H1 (cell line): Measurements from ENCODE around the gene CFAP58. TPM values are rescaled to one million over a fixed set of nuclear protein-coding genes. Genes with fewer than 3 reads are reported as not detected.
A peak's percentile ranks its signal among the peaks of the same experiment; 100 is the strongest.

Experiments
- CTCF ChIA-PET: fragments of 300-600 bp; sonication (Branson Sonifier 250); formaldehyde crosslinking; loops from one replicate; lab custom pipeline; 2021; ENCODE audit not compliant: partially characterized antibody; lab: Charles Lee
- POLR2A ChIA-PET: fragments of 300-600 bp; sonication (Branson Sonifier 250); formaldehyde crosslinking; loops from one replicate; lab custom pipeline; 2021; ENCODE audit warnings: inconsistent platforms; ENCODE audit not compliant: partially characterized antibody; lab: Charles Lee
- DNase-seq, 2 experiments: peaks; one replicate each; pipeline versions ENCODE4 v3.0.0 to v3.0.0-alpha.2; 2010 to 2022; ENCODE audit warnings: low spot score in 2 of 2, low read depth in 1 of 2, mixed read lengths in 1 of 2
- FAIRE-seq: peaks from 2 replicates; lab custom pipeline; 2011; peaks lifted over from hg19 to GRCh38; lab: Jason Lieb, UNC
- H2AFZ ChIP-seq: 2 replicates; pipeline ENCODE4 v1.8.1; 2012; ENCODE audit warnings: low read length, inconsistent platforms
- H2AK5ac ChIP-seq: 2 replicates; pipeline ENCODE4 v1.6.1; 2013; ENCODE audit warnings: low read depth, low read length
- H2BK120ac ChIP-seq: replicated peaks from 2 replicates; pipeline ENCODE3; 2013; ENCODE audit warnings: low read depth, low read length, inconsistent platforms
- H2BK12ac ChIP-seq: 2 replicates; pipeline ENCODE4 v1.6.1; 2013; ENCODE audit warnings: low read depth, low read length
- H2BK15ac ChIP-seq: 2 replicates; pipeline ENCODE4 v1.6.1; 2013; ENCODE audit warnings: low read length
- H2BK20ac ChIP-seq: 2 replicates; pipeline ENCODE4 v1.6.1; 2013; ENCODE audit warnings: low read length
- H2BK5ac ChIP-seq: 2 replicates; pipeline ENCODE4 v1.6.1; 2013; ENCODE audit warnings: low read depth, low read length
- H3K14ac ChIP-seq: 2 replicates; pipeline ENCODE4 v1.6.1; 2013; ENCODE audit warnings: inconsistent platforms; ENCODE audit not compliant: insufficient read length
- H3K18ac ChIP-seq: 2 replicates; pipeline ENCODE4 v1.6.1; 2013; ENCODE audit warnings: low read length; ENCODE audit errors: extremely low read depth
- H3K23ac ChIP-seq: 2 replicates; pipeline ENCODE4 v1.6.1; 2013; ENCODE audit warnings: inconsistent platforms; ENCODE audit not compliant: insufficient read length
- H3K23me2 ChIP-seq: 2 replicates; pipeline ENCODE4 v1.6.1; 2013; ENCODE audit warnings: low read depth, low read length
- H3K27ac ChIP-seq: 2 replicates; pipeline ENCODE4 v1.6.1; 2011; ENCODE audit warnings: low read depth, low read length, inconsistent platforms
- H3K27me3 ChIP-seq, 4 experiments: replicated peaks in 1 of 4; 1 replicate in 1 of 4; 2 replicates in 3 of 4; pipeline versions ENCODE4 v1.6.1 to v1.8.1; 2011 to 2013; ENCODE audit warnings: low read length in 3 of 4, mild to moderate bottlenecking in 3 of 4, inconsistent platforms in 2 of 4, mixed read lengths in 2 of 4, moderate library complexity in 1 of 4; ENCODE audit not compliant: control insufficient read depth in 3 of 4, insufficient read depth in 3 of 4; ENCODE audit errors: extremely low read depth in 1 of 4
- H3K36me3 ChIP-seq, 4 experiments: 2 replicates each; pipeline versions ENCODE4 v1.6.1 to v1.8.1; 2011 to 2013; ENCODE audit warnings: mild to moderate bottlenecking in 4 of 4, low read length in 3 of 4, moderate library complexity in 2 of 4, control low read depth in 1 of 4, inconsistent platforms in 1 of 4; ENCODE audit not compliant: insufficient read depth in 4 of 4, control insufficient read depth in 2 of 4
- H3K4ac ChIP-seq: replicated peaks from 2 replicates; pipeline ENCODE3; 2013; ENCODE audit warnings: low read length, low read depth, mixed read lengths, inconsistent platforms; ENCODE audit not compliant: insufficient read length
- H3K4me1 ChIP-seq, 4 experiments: replicated peaks in 1 of 4; 1 replicate in 1 of 4; 2 replicates in 3 of 4; pipeline versions ENCODE4 v1.6.1 to v1.8.1; 2011 to 2013; ENCODE audit warnings: low read length in 3 of 4, inconsistent platforms in 2 of 4, mixed read lengths in 1 of 4; ENCODE audit not compliant: insufficient read depth in 4 of 4, control insufficient read depth in 3 of 4
- H3K4me2 ChIP-seq, 2 experiments: 2 replicates each; pipeline versions ENCODE4 v1.6.1 to v1.8.1; 2011 to 2013; ENCODE audit warnings: low read depth in 2 of 2, low read length in 2 of 2, control low read depth in 1 of 2, inconsistent platforms in 1 of 2, mild to moderate bottlenecking in 1 of 2; ENCODE audit not compliant: insufficient read depth in 1 of 2
- H3K4me3 ChIP-seq, 4 experiments: fragments of 200-600, 300-600 bp in 1 of 4; sonication (generic), shearing (Covaris generic), sonication (Bioruptor Twin) in 1 of 4; 2 replicates each; pipeline versions ENCODE4 v1.5.1 to v1.8.1; 2011 to 2016; ENCODE audit warnings: low read length in 4 of 4, low read depth in 3 of 4, control low read depth in 2 of 4, inconsistent platforms in 2 of 4, mild to moderate bottlenecking in 2 of 4, mixed read lengths in 1 of 4, moderate library complexity in 1 of 4; ENCODE audit not compliant: insufficient read depth in 2 of 4; ENCODE audit errors: extremely low read depth in 1 of 4
- H3K56ac ChIP-seq: replicated peaks from 2 replicates; pipeline ENCODE3; 2013; ENCODE audit warnings: low read depth, mild to moderate bottlenecking, mixed read lengths, low read length, inconsistent platforms; ENCODE audit not compliant: insufficient read length
- H3K79me1 ChIP-seq: 2 replicates; pipeline ENCODE4 v1.6.1; 2013; ENCODE audit warnings: low read depth, low read length, control low read depth
- H3K79me2 ChIP-seq, 2 experiments: 2 replicates each; pipeline versions ENCODE4 v1.6.1 to v1.8.1; 2012 to 2013; ENCODE audit warnings: low read length in 2 of 2, mild to moderate bottlenecking in 2 of 2, inconsistent platforms in 1 of 2; ENCODE audit not compliant: insufficient read depth in 2 of 2, control insufficient read depth in 1 of 2
- H3K9ac ChIP-seq, 4 experiments: replicated peaks in 1 of 4; 1 replicate in 1 of 4; 2 replicates in 3 of 4; pipeline versions ENCODE4 v1.6.1 to v1.8.1; 2011 to 2013; ENCODE audit warnings: low read depth in 3 of 4, low read length in 3 of 4, control low read depth in 2 of 4, mild to moderate bottlenecking in 2 of 4, moderate library complexity in 2 of 4, inconsistent platforms in 1 of 4; ENCODE audit errors: extremely low read depth in 1 of 4
- H3K9me3 ChIP-seq, 2 experiments: 2 replicates each; pipeline versions ENCODE4 v1.6.1 to v1.8.1; 2012 to 2013; ENCODE audit warnings: mild to moderate bottlenecking in 2 of 2, moderate library complexity in 2 of 2, control low read depth in 1 of 2, inconsistent platforms in 1 of 2, low read depth in 1 of 2, low read length in 1 of 2, mixed read lengths in 1 of 2; ENCODE audit not compliant: insufficient read depth in 2 of 2
- H4K20me1 ChIP-seq, 2 experiments: replicated peaks in 1 of 2; 2 replicates each; pipeline versions ENCODE3 to v1.8.1; 2011 to 2013; ENCODE audit warnings: inconsistent platforms in 2 of 2, low read length in 2 of 2, mild to moderate bottlenecking in 1 of 2; ENCODE audit not compliant: insufficient read depth in 2 of 2, control insufficient read depth in 1 of 2
- H4K5ac ChIP-seq: 2 replicates; pipeline ENCODE4 v1.6.1; 2013; ENCODE audit warnings: low read length, low read depth, mixed read lengths, inconsistent platforms; ENCODE audit not compliant: insufficient read length
- H4K8ac ChIP-seq: 2 replicates; pipeline ENCODE4 v1.8.0; 2013; ENCODE audit warnings: mild to moderate bottlenecking, moderate library complexity, low read length, inconsistent platforms; ENCODE audit not compliant: insufficient read depth; ENCODE audit errors: extremely low read depth
- H4K91ac ChIP-seq: replicated peaks from 2 replicates; pipeline ENCODE3; 2013; ENCODE audit warnings: low read length, mixed read lengths, inconsistent platforms; ENCODE audit not compliant: insufficient read length
- ASH2L ChIP-seq: fragments of 200-600, 300-600 bp; sonication (generic); IDR thresholded peaks from one replicate; pipeline ENCODE4 v1.7.1; 2017; ENCODE audit warnings: low read length
- BCL11A ChIP-seq, 2 experiments: IDR thresholded peaks; one replicate each; pipeline ENCODE4 v1.6.1; 2011; ENCODE audit warnings: low read depth in 2 of 2, low read length in 2 of 2, mild to moderate bottlenecking in 2 of 2
- CEBPB ChIP-seq: IDR thresholded peaks from 2 replicates; pipeline ENCODE4 v1.6.1; 2012; ENCODE audit warnings: low read depth, low read length
- EP300 ChIP-seq, 2 experiments: IDR thresholded peaks; 1 replicate in 1 of 2; 2 replicates in 1 of 2; pipeline ENCODE4 v1.6.1; 2011 to 2012; ENCODE audit warnings: low read depth in 2 of 2, low read length in 2 of 2, mild to moderate bottlenecking in 2 of 2, borderline replicate concordance in 1 of 2, inconsistent platforms in 1 of 2, moderate library complexity in 1 of 2
- MAFK ChIP-seq: IDR thresholded peaks from 2 replicates; pipeline ENCODE4 v1.6.1; 2012; ENCODE audit warnings: low read depth, mild to moderate bottlenecking, improper control_type of control experiment, low read length
- RFX5 ChIP-seq: IDR thresholded peaks from 2 replicates; pipeline ENCODE4 v1.6.1; 2011; ENCODE audit warnings: low read depth, low read length, improper control_type of control experiment, borderline replicate concordance
- RXRA ChIP-seq: IDR thresholded peaks from 2 replicates; pipeline ENCODE4 v1.6.1; 2011; ENCODE audit warnings: low read depth, mild to moderate bottlenecking, low read length, moderate library complexity; ENCODE audit not compliant: insufficient read depth
- SP4 ChIP-seq: IDR thresholded peaks from 2 replicates; pipeline ENCODE4 v1.6.1; 2012; ENCODE audit warnings: low read length, inconsistent platforms
- SRF ChIP-seq: IDR thresholded peaks from 2 replicates; pipeline ENCODE4 v1.6.1; 2011; ENCODE audit warnings: mild to moderate bottlenecking, low read depth, low read length, moderate library complexity
- TCF12 ChIP-seq: IDR thresholded peaks from 2 replicates; pipeline ENCODE4 v1.6.1; 2011; ENCODE audit warnings: low read depth, mild to moderate bottlenecking, low read length
- WGBS, 2 experiments: shearing (Covaris generic) in 1 of 2; methylation state at CpG; one replicate each; pipeline versions ENCODE4 v1.1.6 to v1.1.7; 2013 to 2015; ENCODE audit warnings: low lambda C conversion rate in 2 of 2, mixed read lengths in 2 of 2, inconsistent platforms in 1 of 2, low coverage in 1 of 2, missing lambda C conversion rate in 1 of 2; ENCODE audit not compliant: insufficient replicate concordance in 2 of 2, insufficient coverage in 1 of 2, insufficient read length in 1 of 2; ENCODE audit errors: extremely low coverage in 1 of 2, missing lambda C conversion rate in 1 of 2; 5-methylcytosine and 5-hydroxymethylcytosine counted together
- polyA plus RNA-seq, 7 experiments: library from polyadenylated mRNA; depleted of rRNA in 3 of 7; stranded (reverse) in 5 of 7; unstranded in 2 of 7; fragments of >200 nt in 5 of 7; fragments of 200-250 nt in 2 of 7; gene quantifications; 1 replicate in 5 of 7; 2 replicates in 1 of 7; 4 replicates in 1 of 7; pipeline versions ENCODE4 v1.2.1 to v1.2.3, GENCODE V29; 2011 to 2013; ENCODE audit warnings: missing spikeins in 2 of 7, mixed read lengths in 2 of 7
- total RNA-seq: library from RNA; stranded (reverse); fragmentation: NEBNext Ultra II Directional; extraction: Animal tissue kit (Norgen Biotek cat#: 25700); gene quantifications from 2 replicates; pipeline ENCODE4 v1.2.1, GENCODE V29; 2021

The CFAP58 gene
- total and polyA plus RNA-seq, 2 of the 8 experiments (the other 6 are each of a cell fraction or from before 2014, with no cell fraction given), result 0.32 to 0.71 TPM

DNA sequence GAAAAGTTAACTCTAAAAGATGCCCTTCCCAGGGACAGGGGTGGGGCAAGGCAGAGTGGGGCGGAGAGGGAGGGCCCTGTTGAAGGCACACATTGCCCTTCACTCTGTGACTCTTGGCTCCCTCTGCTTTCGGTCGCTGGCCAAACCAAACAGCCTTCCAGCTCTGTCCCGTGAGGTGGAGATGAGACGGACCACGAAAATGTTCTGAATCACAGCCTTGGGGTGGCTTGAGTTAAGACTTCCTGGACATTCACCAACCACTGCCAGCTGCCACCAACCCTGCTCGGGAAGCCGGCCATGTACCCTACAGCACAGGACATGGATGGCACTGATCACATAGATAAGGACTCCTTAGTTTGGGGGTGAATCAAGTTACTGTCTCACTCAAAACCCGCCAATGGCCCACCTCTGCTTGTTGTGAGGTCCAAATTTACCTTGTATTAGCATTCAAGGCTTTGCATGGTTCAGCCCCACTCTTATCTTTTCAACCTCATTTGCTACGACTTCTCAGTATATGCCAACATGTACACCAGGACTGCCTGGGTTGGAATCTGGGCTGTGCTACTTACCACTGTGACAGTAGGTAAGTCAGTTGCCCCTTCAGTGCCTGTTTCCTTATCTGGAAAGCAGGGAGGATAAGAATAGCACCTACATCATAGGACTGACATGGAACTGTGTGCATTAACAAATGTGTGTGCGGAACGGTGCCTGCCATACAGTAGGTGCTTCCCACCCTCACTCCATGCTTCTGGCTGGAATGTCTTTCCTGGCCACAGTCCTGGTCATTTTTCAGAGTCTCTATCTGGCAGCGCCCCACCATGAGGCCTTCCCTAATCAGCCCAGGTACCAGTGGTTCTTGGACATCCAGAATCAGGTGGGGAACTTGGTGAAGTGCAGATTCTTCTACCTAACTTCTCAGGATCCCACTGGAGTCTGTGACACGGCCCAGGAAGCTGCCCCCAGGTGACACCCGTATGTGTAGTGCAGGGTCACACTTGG, 43.4 kb upstream of the CFAP58 start:
- Histone ChIP-seq H3K9ac (no peak overlapping the region), H2BK5ac (no peak overlapping the region), H2BK20ac (0 out of 2 replicates have a peak overlapping the region, but pooled peaks have one; percentile 77), H2BK12ac (no peak overlapping the region), H2BK120ac (no peak overlapping the region), H2AFZ (no peak overlapping the region), H3K18ac (no peak overlapping the region), H3K79me1 (peaks cover 6% of the 10 kb centered on the region; the same call in 1 of the 2 replicates), H3K36me3 (peaks cover 12 to 28% (median 25%) of the 10 kb centered on the region in 4 experiments), H3K79me2 (peaks cover 0 to 3% of the 10 kb centered on the region in 2 experiments; a peak in 1 of 4 replicates), H3K23ac (no peak overlapping the region), H2AK5ac (no peak overlapping the region), H3K56ac (no peak overlapping the region), H3K4me1 (peaks cover 0 to 7% (median 3%) of the 10 kb centered on the region in 4 experiments; a peak in 3 of 7 replicates), H4K8ac (peak overlapping the region; percentile 48; the same call in 1 of the 2 replicates), H4K91ac (no peak overlapping the region), H2BK15ac (no peak overlapping the region), H3K14ac (no peak overlapping the region), H3K23me2 (no peaks in the 10 kb centered on the region), H3K27me3 (no peaks in the 10 kb centered on the region), H4K20me1 (peaks cover 0 to 18% of the 10 kb centered on the region in 2 experiments), H4K5ac (no peak overlapping the region), H3K27ac (no peak overlapping the region), H3K4me3 (no peak overlapping the region), H3K4ac (no peak overlapping the region), H3K9me3 (no peaks in the 10 kb centered on the region), H3K4me2 (no peak overlapping the region)
- ChIA-PET POLR2A (interaction anchor here (2.9 kb wide), 1 partner anchor 10 kb away, joined by 11 read pairs; no protein-coding TSS in a partner anchor), CTCF (interaction anchor here (0.6 to 14.8 kb wide), 8 partner anchors 11 to 349 kb away, joined by 3 to 331 read pairs (median 6); no protein-coding TSS in a partner anchor)
- WGBS, 2 experiments, result 93% methylated on average over 15 of the region's 15 CpGs; no CpG with 5 or more reads in 1 of the 2 experiments
- FAIRE-seq, result no peak
- no peak for DNase-seq
- TF ChIP-seq RFX5 (no peak), SRF (no peak), ASH2L (no peak), EP300 (IDR thresholded peaks at IDR 0.05; ENCODE audit: borderline replicate concordance in 1 of 2, low read depth in 2 of 2, low read length in 2 of 2) (no peak), MAFK (no peak), SP4 (no peak), CEBPB (no peak), BCL11A (IDR thresholded peaks at IDR 0.05; ENCODE audit: low read depth in 2 of 2, low read length in 2 of 2) (no peak), RXRA (no peak), TCF12 (no peak)
